ENCODE measurements around the gene NPM1.

NPM1 gene

GRCh38 chr5:171386006-171386671, 1.5 kb upstream of the NPM1 start:
- TF ChIP-seq, protein P1, sequence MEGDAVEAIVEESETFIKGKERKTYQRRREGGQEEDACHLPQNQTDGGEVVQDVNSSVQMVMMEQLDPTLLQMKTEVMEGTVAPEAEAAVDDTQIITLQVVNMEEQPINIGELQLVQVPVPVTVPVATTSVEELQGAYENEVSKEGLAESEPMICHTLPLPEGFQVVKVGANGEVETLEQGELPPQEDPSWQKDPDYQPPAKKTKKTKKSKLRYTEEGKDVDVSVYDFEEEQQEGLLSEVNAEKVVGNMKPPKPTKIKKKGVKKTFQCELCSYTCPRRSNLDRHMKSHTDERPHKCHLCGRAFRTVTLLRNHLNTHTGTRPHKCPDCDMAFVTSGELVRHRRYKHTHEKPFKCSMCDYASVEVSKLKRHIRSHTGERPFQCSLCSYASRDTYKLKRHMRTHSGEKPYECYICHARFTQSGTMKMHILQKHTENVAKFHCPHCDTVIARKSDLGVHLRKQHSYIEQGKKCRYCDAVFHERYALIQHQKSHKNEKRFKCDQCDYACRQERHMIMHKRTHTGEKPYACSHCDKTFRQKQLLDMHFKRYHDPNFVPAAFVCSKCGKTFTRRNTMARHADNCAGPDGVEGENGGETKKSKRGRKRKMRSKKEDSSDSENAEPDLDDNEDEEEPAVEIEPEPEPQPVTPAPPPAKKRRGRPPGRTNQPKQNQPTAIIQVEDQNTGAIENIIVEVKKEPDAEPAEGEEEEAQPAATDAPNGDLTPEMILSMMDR (IDR thresholded peaks at IDR 0.05; ENCODE audit: borderline replicate concordance, control extremely low read depth, extremely low read depth, insufficient read depth, missing control alignments), result no peak
- DNase-seq (ENCODE audit: low spot score), result no peak
- in situ Hi-C loops (cut with MboI; ENCODE audit: low sequenced_read_pairs, unreplicated experiment), result no loop called here

DNA sequence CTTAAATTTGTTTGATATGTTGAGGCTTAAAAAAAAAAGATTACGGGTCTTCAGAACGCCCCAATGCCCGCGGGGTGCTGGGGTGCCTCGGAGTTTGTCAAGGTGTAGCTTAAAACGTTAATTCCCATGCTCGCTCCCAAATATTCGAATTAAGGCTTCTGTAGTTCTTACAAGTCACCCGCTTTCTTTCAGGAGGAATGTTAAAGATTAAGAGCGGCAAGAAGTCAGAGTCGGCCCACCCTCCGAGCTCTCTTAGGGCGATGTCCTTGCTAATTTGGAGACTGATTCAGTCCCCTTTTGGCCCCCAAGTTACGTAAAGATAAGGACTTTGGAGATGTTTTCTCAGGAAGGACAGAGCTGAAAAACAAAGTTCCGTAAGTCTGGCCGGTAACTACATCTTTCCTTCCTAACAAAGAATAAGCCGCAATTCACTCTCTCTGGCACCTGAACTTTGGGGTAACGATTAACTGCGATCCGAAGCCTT, 746 bp upstream of the NPM1 start:
- TF ChIP-seq, protein P1 (IDR thresholded peaks at IDR 0.05; ENCODE audit: borderline replicate concordance, control extremely low read depth, extremely low read depth, insufficient read depth, missing control alignments), result no peak
- in situ Hi-C loops (cut with MboI; ENCODE audit: low sequenced_read_pairs, unreplicated experiment), result no loop called here
- no peak for DNase-seq (ENCODE audit: low spot score)

- in situ Hi-C loops (cut with MboI; ENCODE audit: low sequenced_read_pairs, unreplicated experiment), result no loop called here
- TF ChIP-seq, protein P1 (IDR thresholded peaks at IDR 0.05; ENCODE audit: borderline replicate concordance, control extremely low read depth, extremely low read depth, insufficient read depth, missing control alignments), result no peak
- peak; percentile 76 for DNase-seq (ENCODE audit: low spot score)
Observed at GRCh38 chr5:171387970-171388815, 544 bp downstream of the NPM1 start.

GRCh38 chr5:171388816-171389168, 1.1 kb downstream of the NPM1 start:
- DNase-seq (ENCODE audit: low spot score), result no peak
- TF ChIP-seq, protein P1 (IDR thresholded peaks at IDR 0.05; ENCODE audit: borderline replicate concordance, control extremely low read depth, extremely low read depth, insufficient read depth, missing control alignments), result no peak
- in situ Hi-C loops (cut with MboI; ENCODE audit: low sequenced_read_pairs, unreplicated experiment), result no loop called here

GRCh38 chr5:171390883-171391677, 3.4 kb downstream of the NPM1 start:
- in situ Hi-C loops (cut with MboI; ENCODE audit: low sequenced_read_pairs, unreplicated experiment), result no loop called here
- no peak for DNase-seq (ENCODE audit: low spot score)
- TF ChIP-seq, protein P1 (IDR thresholded peaks at IDR 0.05; ENCODE audit: borderline replicate concordance, control extremely low read depth, extremely low read depth, insufficient read depth, missing control alignments), result no peak

GRCh38 chr5:171391996-171392577, 4.4 kb downstream of the NPM1 start:
- no peak for DNase-seq (ENCODE audit: low spot score)
- in situ Hi-C loops (cut with MboI; ENCODE audit: low sequenced_read_pairs, unreplicated experiment), result no loop called here
- TF ChIP-seq, protein P1 (IDR thresholded peaks at IDR 0.05; ENCODE audit: borderline replicate concordance, control extremely low read depth, extremely low read depth, insufficient read depth, missing control alignments), result no peak

Measured in GM13976 (cell line).